Fibroblast of lung (primary cell): ENCODE measurements around the gene TCEA3. TPM values are rescaled to one million over a fixed set of nuclear protein-coding genes. Genes with fewer than 3 reads are reported as not detected.
"Not testable (repeated sequence)": the region's sequence is repeated elsewhere in the genome, so short reads cannot be mapped to it uniquely, and the experiment has no call there.

Experiments
- DNase-seq, 2 donors: peaks; one replicate each; pipeline versions ENCODE4 v3.0.0 to v3.0.0-alpha.2; 2010; ENCODE audit warnings: low read depth in 2 of 2
- H2AFZ ChIP-seq: 2 replicates; pipeline ENCODE4 v1.5.1; 2012; ENCODE audit warnings: low read length, control low read depth, inconsistent platforms
- H3K27ac ChIP-seq: 2 replicates; pipeline ENCODE4 v1.5.1; 2011; ENCODE audit warnings: low read length, control low read depth; ENCODE audit not compliant: insufficient read depth
- H3K27me3 ChIP-seq: 2 replicates; pipeline ENCODE4 v1.5.1; 2011; ENCODE audit warnings: mild to moderate bottlenecking, low read length; ENCODE audit not compliant: control insufficient read depth, insufficient read depth
- H3K36me3 ChIP-seq: 2 replicates; pipeline ENCODE4 v1.5.1; 2011; ENCODE audit warnings: low read length; ENCODE audit not compliant: control insufficient read depth, insufficient read depth
- H3K4me1 ChIP-seq: 2 replicates; pipeline ENCODE4 v1.5.1; 2011; ENCODE audit warnings: low read length; ENCODE audit not compliant: control insufficient read depth, insufficient read depth; ENCODE audit errors: extremely low read depth
- H3K4me2 ChIP-seq: 2 replicates; pipeline ENCODE4 v1.5.1; 2011; ENCODE audit warnings: low read length, control low read depth; ENCODE audit not compliant: insufficient read depth; ENCODE audit errors: extremely low read depth
- H3K4me3 ChIP-seq, 4 experiments: fragments of 200-600 bp in 1 of 4; sonication (generic) in 1 of 4; replicated peaks in 1 of 4; 2 replicates each; pipeline ENCODE4 v1.5.1; 2011 to 2016; ENCODE audit warnings: low read length in 4 of 4, low read depth in 3 of 4, mild to moderate bottlenecking in 3 of 4, control low read depth in 2 of 4, inconsistent platforms in 1 of 4, mixed read lengths in 1 of 4; ENCODE audit not compliant: insufficient read depth in 1 of 4; ENCODE audit errors: control extremely low read depth in 1 of 4
- H3K79me2 ChIP-seq: 2 replicates; pipeline ENCODE4 v1.5.1; 2012; ENCODE audit warnings: mild to moderate bottlenecking, low read length, inconsistent platforms; ENCODE audit not compliant: control insufficient read depth, insufficient read depth
- H3K9ac ChIP-seq: 2 replicates; pipeline ENCODE4 v1.5.1; 2011; ENCODE audit warnings: mild to moderate bottlenecking, low read length, control low read depth; ENCODE audit not compliant: insufficient read depth
- H3K9me3 ChIP-seq: 2 replicates; pipeline ENCODE4 v1.5.1; 2012; ENCODE audit warnings: low read depth, low read length; ENCODE audit not compliant: control insufficient read depth, insufficient read depth
- H4K20me1 ChIP-seq: 2 replicates; pipeline ENCODE4 v1.5.1; 2011; ENCODE audit warnings: low read length; ENCODE audit not compliant: control insufficient read depth, insufficient read depth; ENCODE audit errors: extremely low read depth
- CTCF ChIP-seq, 2 donors: IDR thresholded peaks in 1 of 2; conservative IDR thresholded peaks in 1 of 2; 1 replicate in 1 of 2; 2 replicates in 1 of 2; pipeline ENCODE4 v1.5.1; 2011 to 2012; ENCODE audit warnings: low read length in 2 of 2, control low read depth in 1 of 2, inconsistent platforms in 1 of 2, low read depth in 1 of 2, mild to moderate bottlenecking in 1 of 2
- EZH2 ChIP-seq: IDR thresholded peaks from 2 replicates; pipeline ENCODE4 v1.5.1; 2012; ENCODE audit warnings: low read length, control low read depth, mild to moderate bottlenecking; ENCODE audit errors: missing control alignments
- polyA plus RNA-seq, 2 donors: library from polyadenylated mRNA; depleted of rRNA in 1 of 2; stranded (reverse) in 1 of 2; unstranded in 1 of 2; fragments of >200 nt; gene quantifications; 2 replicates each; pipeline ENCODE4 v1.2.1, GENCODE V29; 2011 to 2012; ENCODE audit warnings: missing spikeins in 1 of 2
- total RNA-seq: library from RNA; depleted of rRNA; stranded (reverse); fragments of >200 nt; gene quantifications from 2 replicates; pipeline ENCODE4 v1.2.1, GENCODE V29; 2014

The TCEA3 gene
- total and polyA plus RNA-seq, 2 donors (not counting 1 experiment from before 2014, with no cell fraction given), result 12.3 to 44.6 TPM

- Histone ChIP-seq H3K9me3 (no peaks in the 10 kb centered on the region), H2AFZ (no peak overlapping the region), H3K36me3 (no peaks in the 10 kb centered on the region), H3K9ac (no peak overlapping the region), H3K4me1 (peaks cover 5% of the 10 kb centered on the region), H3K27ac (no peak overlapping the region), H4K20me1 (no peaks in the 10 kb centered on the region), H3K27me3 (no peaks in the 10 kb centered on the region), H3K4me2 (no peak overlapping the region), H3K4me3 (no peak overlapping the region), H3K79me2 (no peaks in the 10 kb centered on the region)
- DNase-seq, result no peak
- TF ChIP-seq EZH2 (no peak), CTCF (conservative IDR thresholded peaks at IDR 0.05 in 1 of 2, IDR thresholded peaks at IDR 0.05 in 1 of 2; ENCODE audit: low read depth in 1 of 2, low read length in 2 of 2) (no peak)
Observed at GRCh38 chr1:23381233-23381885, 43.2 kb downstream of the TCEA3 start.

- H3K4me1 ChIP-seq, result peaks cover 5% of the 10 kb centered on the region
- H3K4me3 ChIP-seq, result no peak overlapping the region
- H4K20me1 ChIP-seq, result no peaks in the 10 kb centered on the region
- H2AFZ ChIP-seq, result no peak overlapping the region
- no peak overlapping the region for H3K27ac ChIP-seq
- no peaks in the 10 kb centered on the region for H3K79me2 ChIP-seq
- H3K9me3 ChIP-seq, result no peaks in the 10 kb centered on the region
- no peaks in the 10 kb centered on the region for H3K27me3 ChIP-seq
- no peak overlapping the region for H3K9ac ChIP-seq
- no peaks in the 10 kb centered on the region for H3K36me3 ChIP-seq
- TF ChIP-seq EZH2 (no peak), CTCF (conservative IDR thresholded peaks at IDR 0.05 in 1 of 2, IDR thresholded peaks at IDR 0.05 in 1 of 2; ENCODE audit: low read depth in 1 of 2, low read length in 2 of 2) (no peak)
- no peak for DNase-seq
- H3K4me2 ChIP-seq, result no peak overlapping the region
Observed at GRCh38 chr1:23380719-23381118, 43.8 kb downstream of the TCEA3 start.

GRCh38 chr1:23380236-23380635, 44.3 kb downstream of the TCEA3 start:
- H3K27ac ChIP-seq, H3K9me3 ChIP-seq, H3K9ac ChIP-seq, DNase-seq, H2AFZ ChIP-seq, H4K20me1 ChIP-seq, H3K79me2 ChIP-seq, H3K4me3 ChIP-seq, H3K4me2 ChIP-seq, H3K27me3 ChIP-seq, H3K36me3 ChIP-seq, H3K4me1 ChIP-seq: not testable (repeated sequence)
